K562 (cell line): ENCODE data around the gene DNALI1. TPM values are rescaled to one million over a fixed set of nuclear protein-coding genes. Genes with fewer than 3 reads are reported as not detected.

Experiments used
- FOXK2 ChIP-seq, 2 experiments: fragments of 450-650 bp; IDR thresholded peaks in 1 of 2; conservative IDR thresholded peaks in 1 of 2; 2 replicates each; pipeline ENCODE4 v1.6.1; 2016; ENCODE audit warnings: low read depth in 2 of 2, mild to moderate bottlenecking in 1 of 2
- POU5F1 ChIP-seq: fragments of 150-350 bp; IDR thresholded peaks from 2 replicates; pipeline ENCODE4 v1.6.1; 2014; ENCODE audit warnings: borderline replicate concordance, low read length, low read depth, mild to moderate bottlenecking; ENCODE audit not compliant: partially characterized antibody
- RFX5 ChIP-seq: IDR thresholded peaks from 2 replicates; pipeline ENCODE4 v1.6.1; 2011; ENCODE audit warnings: low read depth, mild to moderate bottlenecking, improper control_type of control experiment, low read length
- ZNF561 ChIP-seq: fragments of 450-650 bp; formaldehyde crosslinking; conservative IDR thresholded peaks from 2 replicates; pipeline ENCODE4 v1.4.0; 2020; ENCODE audit warnings: mild to moderate bottlenecking, moderate library complexity
- polyA plus RNA-seq, 8 experiments: library from polyadenylated mRNA; depleted of rRNA in 4 of 8; stranded (reverse) in 5 of 8; unstranded in 3 of 8; fragments of >200 nt; fragmentation: Nextera tagmentation in 2 of 8; fragmentation: Illumina TruSeq in 1 of 8; extraction: Ambion mirVana in 2 of 8; extraction: Trizol in 1 of 8; gene quantifications; 2 replicates each; pipeline versions ENCODE4 v1.2.1 to v1.2.3, GENCODE V29; 2011 to 2014; ENCODE audit warnings: inconsistent platforms in 1 of 8, missing spikeins in 1 of 8
- total RNA-seq, 7 experiments: library from RNA; depleted of rRNA in 6 of 7; stranded (reverse); fragments of >200 nt in 6 of 7; fragmentation: Illumina TruSeq in 2 of 7; extraction: Trizol in 2 of 7; gene quantifications; 2 replicates each; pipeline versions ENCODE4 v1.2.1 to v1.2.3, GENCODE V29; 2011 to 2021; ENCODE audit warnings: low replicate concordance in 1 of 7
- TF ChIP-seq, protein P1 (sequence below): fragments of 450-650 bp; conservative IDR thresholded peaks from 2 replicates; pipeline ENCODE4 v1.6.1; 2016; ENCODE audit warnings: missing genetic modification characterization, low read depth, mild to moderate bottlenecking, missing compliant biosample characterization, moderate library complexity

The DNALI1 gene
- total and polyA plus RNA-seq, 9 of the 15 experiments (the other 6 are each of a cell fraction or from before 2014, with no cell fraction given): 0.87 to 5.6 (median 1.2) TPM

DNA sequence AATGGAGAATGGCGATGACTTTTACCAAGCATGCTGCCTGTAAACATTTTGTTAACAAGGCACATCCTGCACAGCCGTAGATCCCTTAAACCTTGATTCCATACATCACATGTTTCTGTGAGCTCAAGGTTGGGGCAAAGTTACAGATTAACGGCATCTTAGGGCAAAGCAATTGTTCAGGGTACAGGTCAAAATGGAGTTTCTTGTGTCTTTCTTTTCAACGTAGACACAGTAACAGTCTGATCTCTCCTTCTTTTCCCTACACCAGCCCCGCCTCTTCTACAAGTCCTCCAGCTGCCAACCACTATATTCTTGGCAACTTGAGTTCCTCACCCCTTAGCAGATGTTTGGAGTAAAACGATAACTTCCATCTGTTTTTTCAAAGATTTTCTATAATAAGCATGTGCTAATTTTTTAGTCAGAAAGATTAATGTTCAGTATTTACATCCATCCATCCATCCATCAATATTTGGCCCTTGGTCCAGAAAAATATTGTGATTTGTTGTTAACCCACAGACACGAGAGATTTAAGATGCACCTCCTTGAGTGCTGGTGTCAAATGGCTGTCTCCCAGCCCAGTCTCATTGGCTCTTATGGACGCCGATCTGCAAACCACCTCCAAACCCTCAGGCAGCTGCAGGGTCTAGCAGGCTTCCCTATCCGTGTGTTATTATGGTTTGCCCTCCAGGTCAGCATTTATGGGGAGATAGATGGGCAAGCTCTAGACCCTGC, 3.8 kb downstream of the DNALI1 start (continued):
- TF ChIP-seq FOXK2 (conservative IDR thresholded peaks at IDR 0.05 in 1 of 2, IDR thresholded peaks at IDR 0.05 in 1 of 2; ENCODE audit: low read depth in 2 of 2) (no peak), RFX5 (no peak), POU5F1 (no peak), ZNF561 (CRISPR knock-in tag) (0 out of 2 replicates have a peak, but pooled peaks have one; percentile 9)
- TF ChIP-seq, protein P1, sequence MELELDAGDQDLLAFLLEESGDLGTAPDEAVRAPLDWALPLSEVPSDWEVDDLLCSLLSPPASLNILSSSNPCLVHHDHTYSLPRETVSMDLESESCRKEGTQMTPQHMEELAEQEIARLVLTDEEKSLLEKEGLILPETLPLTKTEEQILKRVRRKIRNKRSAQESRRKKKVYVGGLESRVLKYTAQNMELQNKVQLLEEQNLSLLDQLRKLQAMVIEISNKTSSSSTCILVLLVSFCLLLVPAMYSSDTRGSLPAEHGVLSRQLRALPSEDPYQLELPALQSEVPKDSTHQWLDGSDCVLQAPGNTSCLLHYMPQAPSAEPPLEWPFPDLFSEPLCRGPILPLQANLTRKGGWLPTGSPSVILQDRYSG (tag): peak; percentile 63; the same call in 1 of the 2 replicates
